Neural cell (in vitro differentiated cells): ENCODE data around the gene USP9X. TPM values are rescaled to one million over a fixed set of nuclear protein-coding genes. Genes with fewer than 3 reads are reported as not detected.

Source experiments
- H2AFZ ChIP-seq: fragments of 200-600, 300-800 bp; sonication (generic), shearing (Covaris generic); 2 replicates; pipeline ENCODE4 v1.6.0; 2014; ENCODE audit warnings: low read depth, mild to moderate bottlenecking, antibody characterized with exemption, low read length, moderate library complexity
- H3F3A ChIP-seq: fragments of 200-600 bp; shearing (Covaris generic); 2 replicates; pipeline ENCODE4 v1.6.1; 2016; ENCODE audit warnings: mild to moderate bottlenecking, moderate library complexity, mixed read lengths, antibody characterized with exemption, low read length; ENCODE audit not compliant: insufficient read depth, poor library complexity, severe bottlenecking
- H3K27ac ChIP-seq: fragments of 200-600, 300-800 bp; sonication (generic), shearing (Covaris generic); 2 replicates; pipeline ENCODE4 v1.5.1; 2014; ENCODE audit warnings: mild to moderate bottlenecking, low read length, moderate library complexity
- H3K27me3 ChIP-seq: fragments of 300-800, 200-600 bp; sonication (generic), shearing (Covaris generic); 2 replicates; pipeline ENCODE4 v1.6.0; 2014; ENCODE audit warnings: mild to moderate bottlenecking, low read depth, low read length, moderate library complexity; ENCODE audit not compliant: insufficient read depth
- H3K36me3 ChIP-seq: fragments of 300-800, 200-600 bp; sonication (generic), shearing (Covaris generic); 2 replicates; pipeline ENCODE4 v1.5.1; 2014; ENCODE audit warnings: mild to moderate bottlenecking, antibody characterized with exemption, low read length, moderate library complexity; ENCODE audit not compliant: insufficient read depth
- H3K4me2 ChIP-seq: fragments of 300-800, 200-600 bp; sonication (generic), shearing (Covaris generic); 2 replicates; pipeline ENCODE4 v1.6.0; 2014; ENCODE audit warnings: mild to moderate bottlenecking, low read length
- H3K4me3 ChIP-seq: fragments of 300-800, 200-600 bp; sonication (generic), shearing (Covaris generic); 2 replicates; pipeline ENCODE4 v1.5.1; 2014; ENCODE audit warnings: mild to moderate bottlenecking, low read length, moderate library complexity
- H3K79me2 ChIP-seq: fragments of 200-600 bp; shearing (Covaris generic); replicated peaks from 2 replicates; pipeline ENCODE4 v1.6.0; 2014; ENCODE audit warnings: mild to moderate bottlenecking, low read length, moderate library complexity; ENCODE audit not compliant: insufficient read depth
- H3K9ac ChIP-seq: fragments of 300-800, 200-600 bp; sonication (generic), shearing (Covaris generic); 2 replicates; pipeline ENCODE4 v1.6.1; 2016; ENCODE audit warnings: mild to moderate bottlenecking, low read length, mixed read lengths
- H3K9me2 ChIP-seq: fragments of 200-600 bp; shearing (Covaris generic); 2 replicates; pipeline ENCODE4 v1.6.1; 2016; ENCODE audit warnings: mild to moderate bottlenecking, low read length, mixed read lengths; ENCODE audit not compliant: insufficient read depth
- H3K9me3 ChIP-seq: fragments of 200-600, 300-800 bp; sonication (generic), shearing (Covaris generic); 2 replicates; pipeline ENCODE4 v1.6.1; 2016; ENCODE audit warnings: mild to moderate bottlenecking, mixed run types, low read length, moderate library complexity, mixed read lengths
- H4K20me1 ChIP-seq: fragments of 200-600 bp; shearing (Covaris generic); 2 replicates; pipeline ENCODE4 v1.6.1; 2016; ENCODE audit warnings: mild to moderate bottlenecking, mixed run types; ENCODE audit not compliant: insufficient read depth
- CTCF ChIP-seq: fragments of 450-650 bp; IDR thresholded peaks from 2 replicates; pipeline ENCODE4 v1.5.1; 2014; ENCODE audit warnings: antibody characterized with exemption, mild to moderate bottlenecking, moderate library complexity; ENCODE audit not compliant: poor library complexity, severe bottlenecking
- EP300 ChIP-seq: fragments of 450-650 bp; conservative IDR thresholded peaks from 2 replicates; pipeline ENCODE4 v1.6.1; 2014; ENCODE audit warnings: antibody characterized with exemption, mild to moderate bottlenecking, moderate library complexity; ENCODE audit not compliant: poor library complexity, severe bottlenecking
- EZH2 ChIP-seq: fragments of 200-600, 300-800 bp; shearing (Covaris generic), sonication (generic); IDR thresholded peaks from 2 replicates; pipeline ENCODE4 v1.6.1; 2014; ENCODE audit warnings: antibody characterized with exemption, low read length, borderline replicate concordance, mild to moderate bottlenecking; ENCODE audit not compliant: insufficient read depth, poor library complexity, severe bottlenecking
- MXI1 ChIP-seq: fragments of 450-650 bp; conservative IDR thresholded peaks from 2 replicates; pipeline ENCODE4 v1.6.1; 2014; ENCODE audit warnings: antibody characterized with exemption, mild to moderate bottlenecking; ENCODE audit not compliant: poor library complexity, severe bottlenecking
- POLR2AphosphoS5 ChIP-seq: IDR thresholded peaks from 2 replicates; pipeline ENCODE4 v1.6.1; 2012
- RAD21 ChIP-seq: fragments of 450-650 bp; conservative IDR thresholded peaks from 2 replicates; pipeline ENCODE4 v1.6.1; 2014; ENCODE audit warnings: antibody characterized with exemption, mild to moderate bottlenecking, moderate library complexity
- REST ChIP-seq: IDR thresholded peaks from 2 replicates; pipeline ENCODE4 v1.6.1; 2012; ENCODE audit warnings: borderline replicate concordance
- SMC3 ChIP-seq: fragments of 450-650 bp; conservative IDR thresholded peaks from 2 replicates; pipeline ENCODE4 v1.6.1; 2014; ENCODE audit warnings: antibody characterized with exemption, mild to moderate bottlenecking, moderate library complexity; ENCODE audit not compliant: poor library complexity
- TAF1 ChIP-seq: IDR thresholded peaks from 2 replicates; pipeline ENCODE4 v1.6.1; 2012; ENCODE audit warnings: low read depth
- polyA plus RNA-seq: library from polyadenylated mRNA; depleted of rRNA; stranded (reverse); fragments of >200 nt; gene quantifications from 2 replicates; pipeline ENCODE4 v1.2.3, GENCODE V29; 2014

Gene USP9X
- polyA plus RNA-seq, 1 donor from 2014 or later = 36.1 TPM

- Histone ChIP-seq H3K36me3 (no peaks in the 10 kb centered on the region), H3K27me3 (no peaks in the 10 kb centered on the region)
Observed at GRCh38 chrX:41076742-41077141, 8.5 kb upstream of the USP9X start.

GRCh38 chrX:41081821-41082220 is 3.4 kb upstream of the USP9X start:
- Histone ChIP-seq H3K79me2 (peaks cover 5% of the 10 kb centered on the region), H3K9me3 (no peaks in the 10 kb centered on the region), H3F3A (no peaks in the 10 kb centered on the region), H3K9me2 (no peaks in the 10 kb centered on the region), H3K27ac (no peak overlapping the region), H3K36me3 (no peaks in the 10 kb centered on the region), H3K9ac (no peak overlapping the region), H4K20me1 (no peaks in the 10 kb centered on the region), H2AFZ (no peak overlapping the region), H3K27me3 (no peaks in the 10 kb centered on the region), H3K4me2 (no peak overlapping the region), H3K4me3 (no peak overlapping the region)
- TF ChIP-seq REST = no peak
- no peak for TF ChIP-seq MXI1
- TF ChIP-seq TAF1 = no peak
- TF ChIP-seq POLR2AphosphoS5 = no peak
- TF ChIP-seq CTCF = no peak
- no peak for TF ChIP-seq EZH2
- no peak for TF ChIP-seq RAD21

More at GRCh38 chrX:41076742-41077141, 8.5 kb upstream of the USP9X start:
- no peaks in the 10 kb centered on the region for H4K20me1 ChIP-seq
- H3K27ac ChIP-seq = no peak overlapping the region
- no peak overlapping the region for H3K9ac ChIP-seq
- H2AFZ ChIP-seq = no peak overlapping the region
- no peak overlapping the region for H3K4me3 ChIP-seq
- no peaks in the 10 kb centered on the region for H3K9me2 ChIP-seq
- H3F3A ChIP-seq = no peaks in the 10 kb centered on the region
- no peaks in the 10 kb centered on the region for H3K9me3 ChIP-seq
- TF ChIP-seq TAF1 = no peak
- no peak for TF ChIP-seq REST
- no peak for TF ChIP-seq SMC3
- TF ChIP-seq EP300 = no peak
- no peak for TF ChIP-seq EZH2
- no peak for TF ChIP-seq POLR2AphosphoS5
- TF ChIP-seq MXI1 = no peak
- TF ChIP-seq CTCF = no peak
- no peak for TF ChIP-seq RAD21
- H3K79me2 ChIP-seq = no peaks in the 10 kb centered on the region
- no peak overlapping the region for H3K4me2 ChIP-seq
